Caco-2 (cell line): ENCODE data around the gene CTXND1. TPM values are rescaled to one million over a fixed set of nuclear protein-coding genes. Genes with fewer than 3 reads are reported as not detected.

Experiments
- BruUV-seq: library from RNA; stranded (reverse); fragments of 400-500 nt; replicated peaks from 2 replicates; lab custom pipeline; 2021; lab: Mats Ljungman, UMichigan
- CTCF ChIA-PET: fragments of 300-600 bp; sonication (Branson Sonifier 250); formaldehyde crosslinking; loops from one replicate; lab custom pipeline; 2022; ENCODE audit warnings: antibody characterized with exemption; lab: Charles Lee
- POLR2A ChIA-PET: fragments of 300-600 bp; sonication (Branson Sonifier 250); formaldehyde crosslinking; loops from one replicate; lab custom pipeline; 2022; ENCODE audit warnings: antibody characterized with exemption; lab: Charles Lee
- DNase-seq, 2 experiments: peaks; one replicate each; pipeline versions ENCODE4 v3.0.0 to v3.0.0-alpha.2; 2020 to 2022
- H3K27me3 ChIP-seq: replicated peaks from 2 replicates; pipeline ENCODE4 v1.6.0; 2011; ENCODE audit warnings: low read length; ENCODE audit not compliant: control insufficient read depth, insufficient read depth
- H3K36me3 ChIP-seq: 2 replicates; pipeline ENCODE4 v1.5.1; 2011; ENCODE audit warnings: low read length; ENCODE audit not compliant: control insufficient read depth, insufficient read depth
- H3K4me1 ChIP-seq: fragments of 250-450 bp; sonication (Bioruptor Pico); 2 replicates; pipeline ENCODE4 v1.5.1; 2020; ENCODE audit warnings: mild to moderate bottlenecking
- H3K4me3 ChIP-seq: 2 replicates; pipeline ENCODE4 v1.5.1; 2011; ENCODE audit warnings: low read depth, mild to moderate bottlenecking, control low read depth, low read length
- H3K9me3 ChIP-seq: fragments of 250-450 bp; sonication (Bioruptor Pico); 2 replicates; pipeline ENCODE4 v1.5.1; 2020; ENCODE audit warnings: mild to moderate bottlenecking, moderate library complexity
- H3K27ac Mint-ChIP-seq: one replicate; pipeline ENCODE4 v1.8.0; 2022; ENCODE audit warnings: mixed read lengths; ENCODE audit not compliant: unreplicated experiment
- H3K27me3 Mint-ChIP-seq: one replicate; pipeline ENCODE4 v1.8.0; 2022; ENCODE audit warnings: mixed read lengths; ENCODE audit not compliant: insufficient read depth, unreplicated experiment
- H3K36me3 Mint-ChIP-seq: one replicate; pipeline ENCODE4 v1.8.0; 2022; ENCODE audit warnings: mild to moderate bottlenecking, mixed read lengths; ENCODE audit not compliant: insufficient read depth, unreplicated experiment
- H3K4me1 Mint-ChIP-seq: one replicate; pipeline ENCODE4 v1.8.0; 2022; ENCODE audit warnings: low read depth, mixed read lengths; ENCODE audit not compliant: unreplicated experiment
- H3K4me3 Mint-ChIP-seq: one replicate; pipeline ENCODE4 v1.8.0; 2022; ENCODE audit warnings: mild to moderate bottlenecking, moderate library complexity, mixed read lengths; ENCODE audit not compliant: unreplicated experiment
- H3K9me3 Mint-ChIP-seq: one replicate; pipeline ENCODE4 v1.8.0; 2022; ENCODE audit warnings: mixed read lengths; ENCODE audit not compliant: unreplicated experiment
- CTCF ChIP-seq, 2 experiments: fragments of 200-600 bp in 1 of 2; IDR thresholded peaks; 1 replicate in 1 of 2; 2 replicates in 1 of 2; pipeline versions ENCODE4 v1.5.1 to v1.8.0; 2011 to 2022; ENCODE audit warnings: antibody characterized with exemption in 1 of 2, control low read depth in 1 of 2, inconsistent platforms in 1 of 2, low read depth in 1 of 2, low read length in 1 of 2, mild to moderate bottlenecking in 1 of 2, moderate library complexity in 1 of 2; ENCODE audit not compliant: insufficient read depth in 1 of 2, severe bottlenecking in 1 of 2, unreplicated experiment in 1 of 2
- intact Hi-C: fragments of 100-400 bp; cut with micrococcal nuclease; formaldehyde crosslinking; loops from one replicate; pipeline ENCODE4 v1.10.0; 2022; ENCODE audit not compliant: unreplicated experiment
- total RNA-seq: library from RNA; stranded (reverse); gene quantifications from 2 replicates; pipeline ENCODE4 v1.2.3, GENCODE V29; 2022

The CTXND1 gene
- total RNA-seq, 1 experiment from 2014 or later, result 0.05 TPM

- Histone ChIP-seq H3K36me3 (no peaks in the 10 kb centered on the region), H3K4me1 (peaks cover 9% of the 10 kb centered on the region; the same call in 1 of the 2 replicates), H3K4me3 (no peak overlapping the region; the same call in 1 of the 2 replicates), H3K27me3 (no peaks in the 10 kb centered on the region), H3K9me3 (no peaks in the 10 kb centered on the region)
- ChIA-PET POLR2A (no interaction called here), CTCF (no interaction called here)
- Mint-ChIP-seq H3K4me3 (peak overlapping the region; percentile 84), H3K9me3 (no peaks in the 10 kb centered on the region), H3K36me3 (no peaks in the 10 kb centered on the region), H3K27ac (no peak overlapping the region), H3K27me3 (peaks cover 3% of the 10 kb centered on the region), H3K4me1 (peaks cover 7% of the 10 kb centered on the region)
- TF ChIP-seq CTCF (IDR thresholded peaks at IDR 0.05; ENCODE audit: insufficient read depth in 1 of 2, low read depth in 1 of 2, low read length in 1 of 2, severe bottlenecking in 1 of 2, unreplicated experiment in 1 of 2), result no peak
- intact Hi-C loops, result loop anchor here (10.0 kb wide), 1 partner anchor 227 kb away; no protein-coding TSS in a partner anchor
- BruUV-seq, result no TSS peak
- DNase-seq, result no peak
Measured at GRCh38 chr15:80151576-80151975, 100.4 kb downstream of the CTXND1 start.

- H3K27ac Mint-ChIP-seq, result no peak overlapping the region
- TF ChIP-seq CTCF (IDR thresholded peaks at IDR 0.05; ENCODE audit: insufficient read depth in 1 of 2, low read depth in 1 of 2, low read length in 1 of 2, severe bottlenecking in 1 of 2, unreplicated experiment in 1 of 2), result no peak
- no peaks in the 10 kb centered on the region for H3K9me3 Mint-ChIP-seq
- Histone ChIP-seq H3K27me3 (no peaks in the 10 kb centered on the region), H3K4me1 (peaks cover 9% of the 10 kb centered on the region; the same call in 1 of the 2 replicates), H3K9me3 (no peaks in the 10 kb centered on the region), H3K36me3 (no peaks in the 10 kb centered on the region), H3K4me3 (no peak overlapping the region)
- intact Hi-C loops, result loop anchor here (10.0 kb wide), 1 partner anchor 226 kb away; no protein-coding TSS in a partner anchor
- peaks cover 3% of the 10 kb centered on the region for H3K27me3 Mint-ChIP-seq
- ChIA-PET POLR2A (no interaction called here), CTCF (no interaction called here)
- no TSS peak for BruUV-seq
- no peak overlapping the region for H3K4me3 Mint-ChIP-seq
- no peaks in the 10 kb centered on the region for H3K36me3 Mint-ChIP-seq
- no peak for DNase-seq
- peaks cover 7% of the 10 kb centered on the region for H3K4me1 Mint-ChIP-seq
Measured at GRCh38 chr15:80151148-80151547, 100.9 kb downstream of the CTXND1 start.

Other genes with a start within 250 kb of the CTXND1 start
- gene ZFAND6, start 192.5 kb downstream of the CTXND1 start, total RNA-seq, result 40.5 and 44.7 TPM in 2 replicates
- gene FAH, start 99.2 kb downstream of the CTXND1 start, total RNA-seq, result 20.4 TPM in 2 replicates
- gene ARNT2, start 152.2 kb upstream of the CTXND1 start, total RNA-seq, result 0.07 and 0.23 TPM in 2 replicates